Fibroblast of lung (primary cell): ENCODE measurements around the gene MAP1B. TPM values are rescaled to one million over a fixed set of nuclear protein-coding genes. Genes with fewer than 3 reads are reported as not detected.

Source experiments
- DNase-seq, 2 donors: peaks; one replicate each; pipeline versions ENCODE4 v3.0.0 to v3.0.0-alpha.2; 2010; ENCODE audit warnings: low read depth in 2 of 2
- H2AFZ ChIP-seq: 2 replicates; pipeline ENCODE4 v1.5.1; 2012; ENCODE audit warnings: low read length, control low read depth, inconsistent platforms
- H3K27ac ChIP-seq: 2 replicates; pipeline ENCODE4 v1.5.1; 2011; ENCODE audit warnings: low read length, control low read depth; ENCODE audit not compliant: insufficient read depth
- H3K27me3 ChIP-seq: 2 replicates; pipeline ENCODE4 v1.5.1; 2011; ENCODE audit warnings: mild to moderate bottlenecking, low read length; ENCODE audit not compliant: control insufficient read depth, insufficient read depth
- H3K36me3 ChIP-seq: 2 replicates; pipeline ENCODE4 v1.5.1; 2011; ENCODE audit warnings: low read length; ENCODE audit not compliant: control insufficient read depth, insufficient read depth
- H3K4me1 ChIP-seq: 2 replicates; pipeline ENCODE4 v1.5.1; 2011; ENCODE audit warnings: low read length; ENCODE audit not compliant: control insufficient read depth, insufficient read depth; ENCODE audit errors: extremely low read depth
- H3K4me2 ChIP-seq: 2 replicates; pipeline ENCODE4 v1.5.1; 2011; ENCODE audit warnings: low read length, control low read depth; ENCODE audit not compliant: insufficient read depth; ENCODE audit errors: extremely low read depth
- H3K4me3 ChIP-seq, 4 experiments: fragments of 200-600 bp in 1 of 4; sonication (generic) in 1 of 4; replicated peaks in 1 of 4; 2 replicates each; pipeline ENCODE4 v1.5.1; 2011 to 2016; ENCODE audit warnings: low read length in 4 of 4, low read depth in 3 of 4, mild to moderate bottlenecking in 3 of 4, control low read depth in 2 of 4, inconsistent platforms in 1 of 4, mixed read lengths in 1 of 4; ENCODE audit not compliant: insufficient read depth in 1 of 4; ENCODE audit errors: control extremely low read depth in 1 of 4
- H3K79me2 ChIP-seq: 2 replicates; pipeline ENCODE4 v1.5.1; 2012; ENCODE audit warnings: mild to moderate bottlenecking, low read length, inconsistent platforms; ENCODE audit not compliant: control insufficient read depth, insufficient read depth
- H3K9ac ChIP-seq: 2 replicates; pipeline ENCODE4 v1.5.1; 2011; ENCODE audit warnings: mild to moderate bottlenecking, low read length, control low read depth; ENCODE audit not compliant: insufficient read depth
- H3K9me3 ChIP-seq: 2 replicates; pipeline ENCODE4 v1.5.1; 2012; ENCODE audit warnings: low read depth, low read length; ENCODE audit not compliant: control insufficient read depth, insufficient read depth
- H4K20me1 ChIP-seq: 2 replicates; pipeline ENCODE4 v1.5.1; 2011; ENCODE audit warnings: low read length; ENCODE audit not compliant: control insufficient read depth, insufficient read depth; ENCODE audit errors: extremely low read depth
- EZH2 ChIP-seq: IDR thresholded peaks from 2 replicates; pipeline ENCODE4 v1.5.1; 2012; ENCODE audit warnings: low read length, control low read depth, mild to moderate bottlenecking; ENCODE audit errors: missing control alignments
- polyA plus RNA-seq, 2 donors: library from polyadenylated mRNA; depleted of rRNA in 1 of 2; stranded (reverse) in 1 of 2; unstranded in 1 of 2; fragments of >200 nt; gene quantifications; 2 replicates each; pipeline ENCODE4 v1.2.1, GENCODE V29; 2011 to 2012; ENCODE audit warnings: missing spikeins in 1 of 2
- total RNA-seq: library from RNA; depleted of rRNA; stranded (reverse); fragments of >200 nt; gene quantifications from 2 replicates; pipeline ENCODE4 v1.2.1, GENCODE V29; 2014
- TF ChIP-seq, protein P1 (sequence below), 2 donors: IDR thresholded peaks in 1 of 2; conservative IDR thresholded peaks in 1 of 2; 1 replicate in 1 of 2; 2 replicates in 1 of 2; pipeline ENCODE4 v1.5.1; 2011 to 2012; ENCODE audit warnings: low read length in 2 of 2, control low read depth in 1 of 2, inconsistent platforms in 1 of 2, low read depth in 1 of 2, mild to moderate bottlenecking in 1 of 2

The MAP1B gene
- total and polyA plus RNA-seq, 2 donors (not counting 1 experiment from before 2014, with no cell fraction given): 83.4 to 109 TPM

DNA sequence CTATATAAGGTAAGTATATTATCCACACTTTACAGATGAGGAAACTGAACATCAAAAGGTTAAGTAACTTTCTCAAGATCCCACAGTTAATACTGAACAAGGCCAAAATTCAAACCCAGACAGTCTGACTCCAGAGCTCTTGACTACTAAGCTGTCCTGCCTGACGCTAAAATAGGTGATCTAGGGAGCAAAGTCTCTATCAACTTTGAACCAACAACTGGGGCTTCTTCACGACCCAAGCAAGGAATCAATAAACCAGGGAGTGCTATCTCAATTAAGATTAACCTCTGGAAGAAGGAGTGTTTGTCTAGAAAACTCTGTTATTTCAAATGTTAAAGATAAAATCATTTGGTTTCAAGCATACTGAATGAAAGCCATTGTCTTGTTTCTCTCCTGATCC, 148.4 kb downstream of the MAP1B start:
- no peak for DNase-seq
- H3K27ac ChIP-seq: no peak overlapping the region
- H3K9ac ChIP-seq: no peak overlapping the region
- peaks cover 9% of the 10 kb centered on the region for H3K4me1 ChIP-seq
- TF ChIP-seq, protein P1, sequence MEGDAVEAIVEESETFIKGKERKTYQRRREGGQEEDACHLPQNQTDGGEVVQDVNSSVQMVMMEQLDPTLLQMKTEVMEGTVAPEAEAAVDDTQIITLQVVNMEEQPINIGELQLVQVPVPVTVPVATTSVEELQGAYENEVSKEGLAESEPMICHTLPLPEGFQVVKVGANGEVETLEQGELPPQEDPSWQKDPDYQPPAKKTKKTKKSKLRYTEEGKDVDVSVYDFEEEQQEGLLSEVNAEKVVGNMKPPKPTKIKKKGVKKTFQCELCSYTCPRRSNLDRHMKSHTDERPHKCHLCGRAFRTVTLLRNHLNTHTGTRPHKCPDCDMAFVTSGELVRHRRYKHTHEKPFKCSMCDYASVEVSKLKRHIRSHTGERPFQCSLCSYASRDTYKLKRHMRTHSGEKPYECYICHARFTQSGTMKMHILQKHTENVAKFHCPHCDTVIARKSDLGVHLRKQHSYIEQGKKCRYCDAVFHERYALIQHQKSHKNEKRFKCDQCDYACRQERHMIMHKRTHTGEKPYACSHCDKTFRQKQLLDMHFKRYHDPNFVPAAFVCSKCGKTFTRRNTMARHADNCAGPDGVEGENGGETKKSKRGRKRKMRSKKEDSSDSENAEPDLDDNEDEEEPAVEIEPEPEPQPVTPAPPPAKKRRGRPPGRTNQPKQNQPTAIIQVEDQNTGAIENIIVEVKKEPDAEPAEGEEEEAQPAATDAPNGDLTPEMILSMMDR (conservative IDR thresholded peaks at IDR 0.05 in 1 of 2, IDR thresholded peaks at IDR 0.05 in 1 of 2; ENCODE audit: low read depth in 1 of 2, low read length in 2 of 2): no peak
- no peak for TF ChIP-seq EZH2
- no peak overlapping the region for H2AFZ ChIP-seq
- no peak overlapping the region for H3K4me2 ChIP-seq
- no peak overlapping the region for H3K4me3 ChIP-seq
- no peaks in the 10 kb centered on the region for H4K20me1 ChIP-seq
- H3K27me3 ChIP-seq: no peaks in the 10 kb centered on the region
- no peaks in the 10 kb centered on the region for H3K36me3 ChIP-seq
- H3K9me3 ChIP-seq: no peaks in the 10 kb centered on the region
- H3K79me2 ChIP-seq: peaks cover 5% of the 10 kb centered on the region

DNA sequence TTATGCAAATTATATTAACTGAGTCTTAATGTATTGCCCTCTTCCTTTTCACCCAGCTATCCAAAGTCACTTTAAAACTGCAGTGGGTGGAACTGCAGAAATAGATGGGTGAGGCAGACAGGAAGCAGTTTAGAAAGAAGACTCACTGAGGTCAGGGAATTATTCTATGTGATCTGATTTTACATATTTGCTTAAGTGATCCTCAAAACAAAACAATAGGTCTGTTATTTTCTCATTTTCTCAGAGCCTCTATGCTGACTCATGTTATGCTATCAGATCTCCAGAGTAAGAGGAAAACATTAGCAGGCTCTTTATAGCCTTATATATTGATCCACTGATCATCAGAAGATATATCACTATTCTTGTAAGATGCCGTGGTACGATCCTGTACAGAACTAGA, 149.3 kb downstream of the MAP1B start:
- peaks cover 9% of the 10 kb centered on the region for H3K4me1 ChIP-seq
- H4K20me1 ChIP-seq: no peaks in the 10 kb centered on the region
- TF ChIP-seq, protein P1 (conservative IDR thresholded peaks at IDR 0.05 in 1 of 2, IDR thresholded peaks at IDR 0.05 in 1 of 2; ENCODE audit: low read depth in 1 of 2, low read length in 2 of 2): no peak
- TF ChIP-seq EZH2: no peak
- no peaks in the 10 kb centered on the region for H3K27me3 ChIP-seq
- no peaks in the 10 kb centered on the region for H3K36me3 ChIP-seq
- H3K9ac ChIP-seq: no peak overlapping the region
- H3K27ac ChIP-seq: no peak overlapping the region
- H3K4me3 ChIP-seq: no peak overlapping the region
- no peak overlapping the region for H2AFZ ChIP-seq
- peaks cover 3% of the 10 kb centered on the region for H3K79me2 ChIP-seq
- H3K9me3 ChIP-seq: no peaks in the 10 kb centered on the region
- H3K4me2 ChIP-seq: no peak overlapping the region
- DNase-seq: peak in 1 of 2 donors; percentile 27

Other genes with a start within 250 kb of the MAP1B start
- 72.7 and 86.5 TPM in 2 replicates for gene MRPS27, start 212.8 kb downstream of the MAP1B start, total RNA-seq
- 67.2 and 75.9 TPM in 2 replicates for gene MRPS27, start 212.8 kb downstream of the MAP1B start, polyA plus RNA-seq
- 9.5 and 15.9 TPM in 2 replicates for gene PTCD2, start 212.9 kb downstream of the MAP1B start, total RNA-seq
- gene PTCD2, start 212.9 kb downstream of the MAP1B start, polyA plus RNA-seq: 10.3 and 13.4 TPM in 2 replicates